Retina (tissue), 1 donor: ENCODE results near the gene PPP3CA.

Experiments used
- DNase-seq: peaks from one replicate; pipeline ENCODE4 v3.0.0-alpha.2; 2016

Gene PPP3CA

GRCh38 chr4:101286663-101287062 is 60.7 kb downstream of the PPP3CA start:
- no peak for DNase-seq

- no peak for DNase-seq
Measured at GRCh38 chr4:101285985-101286384, 61.3 kb downstream of the PPP3CA start.

GRCh38 chr4:101284546-101284945 is 62.8 kb downstream of the PPP3CA start:
- DNase-seq = no peak

- no peak for DNase-seq
Measured at GRCh38 chr4:101283434-101283833, 63.9 kb downstream of the PPP3CA start.

GRCh38 chr4:101282076-101282844 is 65.1 kb downstream of the PPP3CA start:
- DNase-seq = no peak

- DNase-seq = no peak
Measured at GRCh38 chr4:101280866-101281600, 66.3 kb downstream of the PPP3CA start.

GRCh38 chr4:101279377-101279871 is 67.9 kb downstream of the PPP3CA start:
- no peak for DNase-seq

GRCh38 chr4:101277671-101278070 is 69.7 kb downstream of the PPP3CA start:
- DNase-seq = no peak

- DNase-seq = no peak
Measured at GRCh38 chr4:101276661-101277060, 70.7 kb downstream of the PPP3CA start.

GRCh38 chr4:101274888-101275752 is 72.2 kb downstream of the PPP3CA start:
- DNase-seq = no peak

- DNase-seq = no peak
Measured at GRCh38 chr4:101271516-101271915, 75.8 kb downstream of the PPP3CA start.

GRCh38 chr4:101269682-101270081 is 77.6 kb downstream of the PPP3CA start:
- no peak for DNase-seq

GRCh38 chr4:101265816-101266172 is 81.5 kb downstream of the PPP3CA start:
- DNase-seq = no peak

GRCh38 chr4:101264993-101265815 is 82.1 kb downstream of the PPP3CA start:
- DNase-seq = no peak

- DNase-seq = no peak
Measured at GRCh38 chr4:101264512-101264911, 82.8 kb downstream of the PPP3CA start.

- DNase-seq = peak; percentile 27
Measured at GRCh38 chr4:101262683-101263082, 84.6 kb downstream of the PPP3CA start.

GRCh38 chr4:101259876-101260275 is 87.5 kb downstream of the PPP3CA start:
- no peak for DNase-seq

GRCh38 chr4:101258883-101259282 is 88.4 kb downstream of the PPP3CA start:
- DNase-seq = no peak

GRCh38 chr4:101256222-101256621 is 91.1 kb downstream of the PPP3CA start:
- no peak for DNase-seq

- DNase-seq = no peak
Measured at GRCh38 chr4:101254776-101255175, 92.5 kb downstream of the PPP3CA start.

GRCh38 chr4:101253121-101253520 is 94.2 kb downstream of the PPP3CA start:
- no peak for DNase-seq

GRCh38 chr4:101252721-101253120 is 94.6 kb downstream of the PPP3CA start:
- DNase-seq = no peak
